ENCODE data around the gene HCN1. TPM values are rescaled to one million over a fixed set of nuclear protein-coding genes. Genes with fewer than 3 reads are reported as not detected.

Gene HCN1
- total and polyA plus RNA-seq, 2 of the 4 experiments (the other 2 are of a cell fraction), result not detected

- Histone ChIP-seq H4K91ac (ENCODE audit: insufficient read depth, low read depth, low read length) (no peak overlapping the region), H2AFZ (replicated peaks; ENCODE audit: low read length, poor library complexity) (no peak overlapping the region), H3K4me1 (ENCODE audit: control insufficient read depth, insufficient read depth, low read length) (no peaks in the 10 kb centered on the region), H2BK120ac (ENCODE audit: low read depth, low read length) (no peak overlapping the region), H3K56ac (ENCODE audit: extremely low read depth, insufficient read depth, low read length) (no peak overlapping the region), H2BK20ac (ENCODE audit: low read depth, low read length) (no peak overlapping the region), H3K79me1 (ENCODE audit: low read depth in 1 of 2, low read length in 2 of 2) (no peaks in the 10 kb centered on the region), H3K4ac (ENCODE audit: low read depth, low read length) (no peak overlapping the region), H4K8ac (ENCODE audit: low read depth in 2 of 2, low read length in 2 of 2) (no peak overlapping the region), H3K9me3 (ENCODE audit: control insufficient read depth, insufficient read depth, low read length) (peaks cover 4% of the 10 kb centered on the region; the same call in 1 of the 2 replicates), H3K27ac (ENCODE audit: insufficient read depth, low read length) (no peak overlapping the region), H3K36me3 (ENCODE audit: control insufficient read depth, insufficient read depth, low read length) (no peaks in the 10 kb centered on the region), H3K4me3 (ENCODE audit: insufficient read depth, low read depth, low read length) (no peak overlapping the region), H4K5ac (ENCODE audit: low read depth, low read length) (no peak overlapping the region), H3K23ac (ENCODE audit: low read depth, low read length) (no peak overlapping the region), H2BK15ac (ENCODE audit: low read depth, low read length) (no peak overlapping the region), H3K4me2 (ENCODE audit: low read depth, low read length) (no peak overlapping the region), H3K9ac (ENCODE audit: low read depth, low read length) (no peak overlapping the region), H4K20me1 (ENCODE audit: insufficient read depth, low read length) (no peaks in the 10 kb centered on the region), H3K27me3 (ENCODE audit: control insufficient read depth, insufficient read depth, low read length) (no peaks in the 10 kb centered on the region), H2BK5ac (ENCODE audit: low read depth, low read length, poor library complexity, severe bottlenecking) (no peak overlapping the region), H3K14ac (replicated peaks; ENCODE audit: low read depth, low read length) (no peak overlapping the region), H2AK5ac (ENCODE audit: low read depth, low read length) (no peak overlapping the region), H2AK9ac (replicated peaks; ENCODE audit: low read depth, low read length, poor library complexity) (no peak overlapping the region), H3K9me1 (ENCODE audit: insufficient read depth, low read length) (no peaks in the 10 kb centered on the region), H3K18ac (ENCODE audit: low read depth, low read length) (no peak overlapping the region)
- intact Hi-C loops (cut with micrococcal nuclease) (no loop called here), dilution Hi-C loops (cut with HindIII; ENCODE audit: low sequenced_read_pairs, unreplicated experiment) (no loop called here), in situ Hi-C loops (cut with MboI; ENCODE audit: low sequenced_read_pairs) (no loop called here)
- BruUV-seq (replicated peaks), result no TSS peak
- ChIA-PET POLR2A (ENCODE audit: unreplicated experiment) (no interaction called here), CTCF (no interaction called here)
- DNase-seq (no peak), ATAC-seq (ENCODE audit: low read depth) (no peak)
- no CpG with 5 or more reads among the region's 1 CpG for WGBS, 2 experiments (ENCODE audit: extremely low coverage in 2 of 2, insufficient read length in 1 of 2)
- TF ChIP-seq CHD1 (IDR thresholded peaks at IDR 0.05; ENCODE audit: low read depth, low read length), result no peak
- TF ChIP-seq RCOR1 (IDR thresholded peaks at IDR 0.05; ENCODE audit: insufficient replicate concordance, low read length), result no peak
- TF ChIP-seq ELK1 (IDR thresholded peaks at IDR 0.05; ENCODE audit: borderline replicate concordance, low read depth, low read length), result no peak
- TF ChIP-seq RFX5 (IDR thresholded peaks at IDR 0.05; ENCODE audit: low read depth, low read length), result no peak
- no peak for TF ChIP-seq NFE2L2 (IDR thresholded peaks at IDR 0.05; ENCODE audit: low read depth, low read length)
- TF ChIP-seq BHLHE40 (IDR thresholded peaks at IDR 0.05; ENCODE audit: low read depth, low read length), result no peak
- TF ChIP-seq USF2 (IDR thresholded peaks at IDR 0.05; ENCODE audit: low read depth, low read length), result no peak
- TF ChIP-seq POLR2A (IDR thresholded peaks at IDR 0.05; ENCODE audit: low read depth, low read length), result no peak
- TF ChIP-seq MXI1 (IDR thresholded peaks at IDR 0.05; ENCODE audit: borderline replicate concordance, low read depth, low read length), result no peak
- no peak for TF ChIP-seq MAZ (IDR thresholded peaks at IDR 0.05; ENCODE audit: borderline replicate concordance, low read depth, low read length)
- no peak for TF ChIP-seq RAD21 (IDR thresholded peaks at IDR 0.05; ENCODE audit: low read length)
- no peak for TF ChIP-seq MAFK (IDR thresholded peaks at IDR 0.05; ENCODE audit: low read depth, low read length)
- no peak for TF ChIP-seq CEBPB (IDR thresholded peaks at IDR 0.05; ENCODE audit: low read depth, low read length)
Measured at GRCh38 chr5:45440466-45440865, 255.7 kb downstream of the HCN1 start.

Measured in IMR-90 (cell line).